Osteocyte (in vitro differentiated cells): ENCODE data around the gene SYTL2. TPM values are rescaled to one million over a fixed set of nuclear protein-coding genes. Genes with fewer than 3 reads are reported as not detected.

Experiments used
- DNase-seq: peaks from one replicate; pipeline ENCODE4 v3.0.0; 2021; ENCODE audit warnings: mixed read lengths; ENCODE audit not compliant: unreplicated experiment; ENCODE audit errors: extremely low spot score
- H3K27ac Mint-ChIP-seq: one replicate; pipeline ENCODE4 v1.8.0; 2021; ENCODE audit warnings: mild to moderate bottlenecking, mixed read lengths; ENCODE audit not compliant: unreplicated experiment
- H3K27me3 Mint-ChIP-seq: one replicate; pipeline ENCODE4 v1.8.0; 2021; ENCODE audit warnings: mixed read lengths; ENCODE audit not compliant: unreplicated experiment
- H3K36me3 Mint-ChIP-seq: one replicate; pipeline ENCODE4 v1.8.0; 2021; ENCODE audit warnings: mixed read lengths; ENCODE audit not compliant: unreplicated experiment
- H3K4me1 Mint-ChIP-seq: one replicate; pipeline ENCODE4 v1.8.0; 2021; ENCODE audit warnings: mixed read lengths; ENCODE audit not compliant: unreplicated experiment
- H3K4me3 Mint-ChIP-seq: one replicate; pipeline ENCODE4 v1.8.0; 2021; ENCODE audit warnings: mild to moderate bottlenecking, moderate library complexity, mixed read lengths; ENCODE audit not compliant: unreplicated experiment
- H3K9me3 Mint-ChIP-seq: one replicate; pipeline ENCODE4 v1.8.0; 2021; ENCODE audit warnings: mixed read lengths; ENCODE audit not compliant: unreplicated experiment
- CTCF ChIP-seq: fragments of 200-600 bp; sonication (generic); IDR thresholded peaks from 2 replicates; pipeline ENCODE4 v1.5.0; 2021; ENCODE audit warnings: antibody characterized with exemption, mild to moderate bottlenecking, moderate library complexity
- total RNA-seq: library from RNA; stranded (reverse); gene quantifications from 2 replicates; pipeline ENCODE4 v1.2.1, GENCODE V29; 2021

Gene SYTL2
- total RNA-seq, 1 donor from 2014 or later: 4.0 TPM

- DNase-seq: no peak
- Mint-ChIP-seq H3K9me3 (no peaks in the 10 kb centered on the region), H3K4me1 (no peaks in the 10 kb centered on the region), H3K27ac (no peak overlapping the region), H3K27me3 (peaks cover 12% of the 10 kb centered on the region), H3K36me3 (no peaks in the 10 kb centered on the region), H3K4me3 (no peak overlapping the region)
- TF ChIP-seq CTCF: no peak
Observed at GRCh38 chr11:85803920-85804319, 7.0 kb downstream of the SYTL2 start.

GRCh38 chr11:85803303-85803702, 7.6 kb downstream of the SYTL2 start:
- Mint-ChIP-seq H3K36me3 (no peaks in the 10 kb centered on the region), H3K9me3 (no peaks in the 10 kb centered on the region), H3K27ac (no peak overlapping the region), H3K4me1 (no peaks in the 10 kb centered on the region), H3K4me3 (no peak overlapping the region), H3K27me3 (peaks cover 13% of the 10 kb centered on the region)
- TF ChIP-seq CTCF: no peak
- DNase-seq: no peak

GRCh38 chr11:85801527-85801926, 9.4 kb downstream of the SYTL2 start:
- TF ChIP-seq CTCF: no peak
- no peaks in the 10 kb centered on the region for H3K4me1 Mint-ChIP-seq
- H3K27me3 Mint-ChIP-seq: peaks cover 13% of the 10 kb centered on the region
- H3K36me3 Mint-ChIP-seq: no peaks in the 10 kb centered on the region
- H3K9me3 Mint-ChIP-seq: no peaks in the 10 kb centered on the region
- DNase-seq: no peak
- H3K4me3 Mint-ChIP-seq: no peak overlapping the region
- no peak overlapping the region for H3K27ac Mint-ChIP-seq

- Mint-ChIP-seq H3K9me3 (no peaks in the 10 kb centered on the region), H3K4me3 (no peak overlapping the region), H3K27me3 (peaks cover 13% of the 10 kb centered on the region), H3K4me1 (no peaks in the 10 kb centered on the region), H3K27ac (no peak overlapping the region), H3K36me3 (no peaks in the 10 kb centered on the region)
- TF ChIP-seq CTCF: no peak
- no peak for DNase-seq
Observed at GRCh38 chr11:85800595-85801342, 10.2 kb downstream of the SYTL2 start.

GRCh38 chr11:85799142-85799541, 11.8 kb downstream of the SYTL2 start:
- Mint-ChIP-seq H3K27ac (no peak overlapping the region), H3K36me3 (no peaks in the 10 kb centered on the region), H3K27me3 (peaks cover 8% of the 10 kb centered on the region), H3K9me3 (no peaks in the 10 kb centered on the region), H3K4me3 (no peak overlapping the region), H3K4me1 (no peaks in the 10 kb centered on the region)
- no peak for TF ChIP-seq CTCF
- no peak for DNase-seq
